HepG2 (cell line): ENCODE data around the gene OSM. TPM values are rescaled to one million over a fixed set of nuclear protein-coding genes. Genes with fewer than 3 reads are reported as not detected.

Source experiments
- ATAC-seq: fragments of 200-7000 bp; cut with Tn5 transposase; 3 replicates; pipeline ENCODE4 v1.9.1; 2020; ENCODE audit warnings: mild to moderate bottlenecking, moderate library complexity
- BruUV-seq: library from RNA; stranded (reverse); fragments of 400-500 nt; replicated peaks from 2 replicates; lab custom pipeline; 2021; lab: Mats Ljungman, UMichigan
- CTCF ChIA-PET: fragments of 300-600 bp; formaldehyde crosslinking; extraction: SDS; loops from one replicate; lab custom pipeline; 2021; ENCODE audit warnings: low total read pairs, inconsistent platforms, low intra/inter-chr PET ratio; lab: Yijun Ruan, JAX
- POLR2A ChIA-PET: fragments of 350-600 bp; sonication (Branson Sonifier 250); formaldehyde crosslinking; loops from one replicate; lab custom pipeline; 2020; ENCODE audit warnings: antibody characterized with exemption, inconsistent platforms; lab: Yijun Ruan, JAX
- DNase-seq: peaks from one replicate; pipeline ENCODE4 v3.0.0-alpha.2; 2015; ENCODE audit warnings: low spot score
- FAIRE-seq: peaks from 3 replicates; lab custom pipeline; 2011; peaks lifted over from hg19 to GRCh38; lab: Jason Lieb, UNC
- H2AFZ ChIP-seq: one replicate; pipeline ENCODE4 v1.6.1; 2011; ENCODE audit warnings: low read length, inconsistent platforms
- H3K27ac ChIP-seq: fragments of 300-600 bp; 3 replicates; pipeline ENCODE4 v1.8.0; 2011; ENCODE audit warnings: mixed run types, mild to moderate bottlenecking, mixed read lengths, low read length, inconsistent platforms; ENCODE audit not compliant: insufficient read depth; ENCODE audit errors: extremely low read length
- H3K27me3 ChIP-seq, 2 experiments: fragments of 200-600 bp in 1 of 2; 2 replicates in 1 of 2; 3 replicates in 1 of 2; pipeline versions ENCODE4 v1.6.0 to v1.8.0; 2011; ENCODE audit warnings: low read length in 2 of 2, mild to moderate bottlenecking in 2 of 2, moderate library complexity in 2 of 2, inconsistent platforms in 1 of 2; ENCODE audit not compliant: insufficient read depth in 2 of 2, control insufficient read depth in 1 of 2
- H3K36me3 ChIP-seq, 2 experiments: fragments of 200-600 bp in 1 of 2; replicated peaks in 1 of 2; 2 replicates in 1 of 2; 3 replicates in 1 of 2; pipeline versions ENCODE4 v1.5.1 to v1.8.0; 2011; ENCODE audit warnings: low read length in 2 of 2, inconsistent platforms in 1 of 2; ENCODE audit not compliant: insufficient read depth in 2 of 2, control insufficient read depth in 1 of 2
- H3K4me1 ChIP-seq: 2 replicates; pipeline ENCODE4 v1.5.1; 2012; ENCODE audit warnings: low read length, inconsistent platforms; ENCODE audit not compliant: insufficient read depth
- H3K4me2 ChIP-seq: 2 replicates; pipeline ENCODE4 v1.6.0; 2011; ENCODE audit warnings: low read depth, low read length, inconsistent platforms
- H3K4me3 ChIP-seq, 3 experiments: fragments of 200-600 bp in 1 of 3; sonication (generic), shearing (Covaris generic) in 1 of 3; replicated peaks in 1 of 3; 2 replicates each; pipeline ENCODE4 v1.5.1; 2011 to 2016; ENCODE audit warnings: low read length in 3 of 3, inconsistent platforms in 2 of 3, low read depth in 2 of 3, mild to moderate bottlenecking in 2 of 3, control low read depth in 1 of 3, mixed read lengths in 1 of 3; ENCODE audit not compliant: insufficient read depth in 1 of 3
- H3K79me2 ChIP-seq: one replicate; pipeline ENCODE4 v1.6.1; 2011; ENCODE audit warnings: low read length, inconsistent platforms; ENCODE audit not compliant: insufficient read depth
- H3K9ac ChIP-seq: 2 replicates; pipeline ENCODE4 v1.6.0; 2011; ENCODE audit warnings: mild to moderate bottlenecking, low read depth, low read length, inconsistent platforms; ENCODE audit not compliant: insufficient read depth
- H3K9me3 ChIP-seq: 2 replicates; pipeline ENCODE4 v1.5.1; 2012; ENCODE audit warnings: mild to moderate bottlenecking, low read length
- H4K20me1 ChIP-seq: 2 replicates; pipeline ENCODE4 v1.6.0; 2011; ENCODE audit warnings: inconsistent platforms, mild to moderate bottlenecking, low read length, moderate library complexity; ENCODE audit not compliant: insufficient read depth
- AFF4 ChIP-seq: sonication (generic); formaldehyde crosslinking; IDR thresholded peaks from 2 replicates; pipeline ENCODE4 v1.4.0; 2020; ENCODE audit warnings: missing genetic modification reagents
- GABPB1 ChIP-seq: IDR thresholded peaks from 2 replicates; pipeline ENCODE4 v1.6.1; 2016; ENCODE audit warnings: mild to moderate bottlenecking, missing genetic modification reagents, moderate library complexity, missing compliant biosample characterization
- HNRNPL ChIP-seq: fragments of 200-400 bp; formaldehyde crosslinking; IDR thresholded peaks from 2 replicates; pipeline ENCODE4 v1.6.1; 2017; ENCODE audit warnings: mild to moderate bottlenecking, low read depth, low read length
- SMAD1 ChIP-seq: sonication (generic); formaldehyde crosslinking; IDR thresholded peaks from 2 replicates; pipeline ENCODE4 v1.4.0; 2020; ENCODE audit warnings: missing genetic modification reagents, low read depth, mild to moderate bottlenecking, borderline replicate concordance
- TP53 ChIP-seq: sonication (generic); formaldehyde crosslinking; conservative IDR thresholded peaks from 2 replicates; pipeline ENCODE4 v1.4.0; 2020; ENCODE audit warnings: missing genetic modification reagents
- USF2 ChIP-seq, 2 experiments: sonication (generic) in 1 of 2; formaldehyde crosslinking in 1 of 2; IDR thresholded peaks; 2 replicates each; pipeline versions ENCODE4 v1.5.1 to v1.6.1; 2011 to 2020; ENCODE audit warnings: borderline replicate concordance in 1 of 2, low read depth in 1 of 2, low read length in 1 of 2, mild to moderate bottlenecking in 1 of 2, missing genetic modification reagents in 1 of 2, moderate library complexity in 1 of 2
- ZNF142 ChIP-seq: sonication (generic); formaldehyde crosslinking; IDR thresholded peaks from 2 replicates; pipeline ENCODE4 v1.4.0; 2020; ENCODE audit warnings: missing genetic modification reagents
- ZNF260 ChIP-seq: sonication (generic); formaldehyde crosslinking; IDR thresholded peaks from 2 replicates; pipeline ENCODE4 v1.4.0; 2020; ENCODE audit warnings: missing genetic modification reagents, low read depth, mild to moderate bottlenecking, borderline replicate concordance
- WGBS: methylation state at CpG from one replicate; pipeline ENCODE4 v1.1.6; 2017; ENCODE audit warnings: low lambda C conversion rate; 5-methylcytosine and 5-hydroxymethylcytosine counted together
- in situ Hi-C: cut with HindIII; loops from 2 replicates; pipeline ENCODE4 v1.10.0; 2017; ENCODE audit warnings: low pct_unique_long_range_greater_than_20kb; ENCODE audit not compliant: extremely low pct_ligation_motif_present
- intact Hi-C: fragments of 100-400 bp; cut with micrococcal nuclease; formaldehyde crosslinking; loops from one replicate; pipeline ENCODE4 v1.10.0; 2022; ENCODE audit not compliant: unreplicated experiment
- polyA plus RNA-seq, 8 experiments: library from polyadenylated mRNA; depleted of rRNA in 3 of 8; stranded (reverse) in 7 of 8; unstranded in 1 of 8; fragments of >200 nt; fragmentation: Illumina TruSeq in 4 of 8; extraction: Trizol in 4 of 8; gene quantifications; 2 replicates each; pipeline versions ENCODE4 v1.2.1 to v1.2.3, GENCODE V29; 2011 to 2016; ENCODE audit warnings: low read depth in 4 of 8, missing spikeins in 1 of 8, mixed read lengths in 1 of 8; ENCODE audit not compliant: insufficient read depth in 1 of 8
- total RNA-seq, 5 experiments: library from RNA; depleted of rRNA; stranded (reverse); fragments of >200 nt; fragmentation: Illumina TruSeq; extraction: Trizol; gene quantifications; 2 replicates each; pipeline ENCODE4 v1.2.3, GENCODE V29; 2016; ENCODE audit warnings: low read depth in 1 of 5

Gene OSM
- total and polyA plus RNA-seq, 2 of the 13 experiments (the other 11 are each of a cell fraction or from before 2014, with no cell fraction given), result not detected

- Histone ChIP-seq H2AFZ (no peak overlapping the region), H3K9ac (0 out of 2 replicates have a peak overlapping the region, but pooled peaks have one; percentile 3), H3K4me3 (no peak overlapping the region), H3K36me3 (no peaks in the 10 kb centered on the region), H3K27me3 (peaks cover 0 to 21% of the 10 kb centered on the region in 2 experiments; a peak in 3 of 5 replicates), H3K4me2 (peak overlapping the region; percentile 27; the same call in 1 of the 2 replicates), H3K9me3 (no peaks in the 10 kb centered on the region), H3K27ac (no peak overlapping the region), H4K20me1 (no peaks in the 10 kb centered on the region), H3K79me2 (no peaks in the 10 kb centered on the region), H3K4me1 (peaks cover 42% of the 10 kb centered on the region)
- FAIRE-seq (no peak), ATAC-seq (no peak), DNase-seq (no peak)
- 54% methylated on average over 12 of the region's 23 CpGs for WGBS
- POLR2A ChIA-PET, result no interaction called here
- CTCF ChIA-PET, result no interaction called here
- in situ Hi-C loops (no loop called here), intact Hi-C loops (no loop called here)
- BruUV-seq, result no TSS peak
- TF ChIP-seq ZNF142 (CRISPR knock-in tag) (no peak), AFF4 (no peak), SMAD1 (CRISPR knock-in tag) (no peak), HNRNPL (0 out of 2 replicates have a peak, but pooled peaks have one; percentile 31), GABPB1 (CRISPR knock-in tag) (peak; percentile 20; the same call in 1 of the 2 replicates), USF2 (IDR thresholded peaks at IDR 0.05; ENCODE audit: low read depth, low read length) (peak; percentile 24; the same call in 1 of the 2 replicates), USF2 (CRISPR knock-in tag; IDR thresholded peaks at IDR 0.05; ENCODE audit: borderline replicate concordance) (no peak), TP53 (CRISPR knock-in tag) (no peak), ZNF260 (CRISPR knock-in tag) (no peak)
Observed at GRCh38 chr22:30217698-30218560, 48.7 kb downstream of the OSM start.
